Ascending aorta (tissue), 2 donors: Measurements from ENCODE around the gene RNF4. TPM values are rescaled to one million over a fixed set of nuclear protein-coding genes. Genes with fewer than 3 reads are reported as not detected.
"Not testable (repeated sequence)": the region's sequence is repeated elsewhere in the genome, so short reads cannot be mapped to it uniquely, and the experiment has no call there.

ENCODE experiments used
- DNase-seq, 2 donors: peaks; one replicate each; pipeline ENCODE4 v3.0.0-alpha.2; 2019; ENCODE audit warnings: low spot score in 2 of 2
- H3K27ac ChIP-seq, 2 donors: fragments of 200-600 bp; sonication (generic); one replicate each; pipeline ENCODE4 v1.5.1; 2016 to 2017; ENCODE audit warnings: mild to moderate bottlenecking in 1 of 2
- H3K27me3 ChIP-seq: fragments of 200-600 bp; sonication (generic); one replicate; pipeline ENCODE4 v1.5.1; 2017
- H3K36me3 ChIP-seq, 2 donors: fragments of 200-600 bp; sonication (generic); one replicate each; pipeline ENCODE4 v1.5.1; 2016
- H3K4me1 ChIP-seq, 2 donors: fragments of 200-600 bp; sonication (generic); one replicate each; pipeline ENCODE4 v1.5.1; 2016 to 2017; ENCODE audit warnings: mild to moderate bottlenecking in 1 of 2
- H3K4me3 ChIP-seq, 2 donors: fragments of 200-600 bp; sonication (generic); one replicate each; pipeline ENCODE4 v1.5.1; 2016 to 2017; ENCODE audit warnings: mild to moderate bottlenecking in 1 of 2
- H3K9me3 ChIP-seq, 2 donors: fragments of 200-600 bp; sonication (generic); one replicate each; pipeline ENCODE4 v1.5.1; 2016
- CTCF ChIP-seq, 3 experiments: fragments of 200-600 bp in 2 of 3; fragments of 450-650 bp in 1 of 3; sonication (generic) in 2 of 3; IDR thresholded peaks; one replicate each; pipeline ENCODE4 v1.5.1; 2016 to 2019; ENCODE audit warnings: antibody characterized with exemption in 3 of 3, mild to moderate bottlenecking in 1 of 3, moderate library complexity in 1 of 3
- intact Hi-C: fragments of 100-400 bp; cut with DNase I; formaldehyde crosslinking; loops from one replicate; pipeline ENCODE4 v1.15.1; 2023
- total RNA-seq: library from RNA; depleted of rRNA; stranded (reverse); fragments of >200 nt; gene quantifications from one replicate; pipeline ENCODE4 v1.1.0, GENCODE V29; 2016

RNF4 gene
- total RNA-seq, 1 donor from 2014 or later = 19.3 TPM

GRCh38 chr4:2428496-2429213, 40.3 kb upstream of the RNF4 start:
- Histone ChIP-seq H3K27me3 (no peaks in the 10 kb centered on the region), H3K9me3 (no peaks in the 10 kb centered on the region), H3K4me1 (no peaks in the 10 kb centered on the region), H3K27ac (no peak overlapping the region), H3K4me3 (no peak overlapping the region), H3K36me3 (no peaks in the 10 kb centered on the region)
- no peak for TF ChIP-seq CTCF (IDR thresholded peaks at IDR 0.05)
- no peak for DNase-seq
- intact Hi-C loops = no loop called here

- H3K27ac ChIP-seq, DNase-seq, intact Hi-C loops, H3K36me3 ChIP-seq, H3K27me3 ChIP-seq, H3K4me3 ChIP-seq, H3K9me3 ChIP-seq, H3K4me1 ChIP-seq: not testable (repeated sequence)
Measured at GRCh38 chr4:2429945-2430757, 38.8 kb upstream of the RNF4 start.

- Histone ChIP-seq H3K4me3 (no peak overlapping the region), H3K4me1 (no peaks in the 10 kb centered on the region), H3K9me3 (no peaks in the 10 kb centered on the region), H3K36me3 (no peaks in the 10 kb centered on the region), H3K27ac (no peak overlapping the region), H3K27me3 (no peaks in the 10 kb centered on the region)
- TF ChIP-seq CTCF (IDR thresholded peaks at IDR 0.05) = no peak
- DNase-seq = no peak
- intact Hi-C loops = no loop called here
Measured at GRCh38 chr4:2432004-2432403, 36.9 kb upstream of the RNF4 start.

GRCh38 chr4:2432991-2433530, 35.8 kb upstream of the RNF4 start:
- Histone ChIP-seq H3K4me3 (no peak overlapping the region), H3K4me1 (no peaks in the 10 kb centered on the region), H3K9me3 (no peaks in the 10 kb centered on the region), H3K36me3 (no peaks in the 10 kb centered on the region), H3K27me3 (no peaks in the 10 kb centered on the region), H3K27ac (no peak overlapping the region)
- no peak for DNase-seq
- no peak for TF ChIP-seq CTCF (IDR thresholded peaks at IDR 0.05)
- intact Hi-C loops = no loop called here

- Histone ChIP-seq H3K36me3 (no peaks in the 10 kb centered on the region), H3K27me3 (no peaks in the 10 kb centered on the region), H3K4me3 (no peak overlapping the region), H3K9me3 (no peaks in the 10 kb centered on the region), H3K4me1 (no peaks in the 10 kb centered on the region), H3K27ac (no peak overlapping the region)
- DNase-seq = no peak
- intact Hi-C loops = no loop called here
- TF ChIP-seq CTCF (IDR thresholded peaks at IDR 0.05) = no peak
Measured at GRCh38 chr4:2433609-2434350, 35.1 kb upstream of the RNF4 start.
